Measurements from ENCODE around the gene KDELR1. TPM values are rescaled to one million over a fixed set of nuclear protein-coding genes. Genes with fewer than 3 reads are reported as not detected.

KDELR1 gene
- total and polyA plus RNA-seq, 9 of the 15 experiments (the other 6 are each of a cell fraction or from before 2014, with no cell fraction given): 6.1 to 165 (median 58.5) TPM

- TF ChIP-seq, protein P1, sequence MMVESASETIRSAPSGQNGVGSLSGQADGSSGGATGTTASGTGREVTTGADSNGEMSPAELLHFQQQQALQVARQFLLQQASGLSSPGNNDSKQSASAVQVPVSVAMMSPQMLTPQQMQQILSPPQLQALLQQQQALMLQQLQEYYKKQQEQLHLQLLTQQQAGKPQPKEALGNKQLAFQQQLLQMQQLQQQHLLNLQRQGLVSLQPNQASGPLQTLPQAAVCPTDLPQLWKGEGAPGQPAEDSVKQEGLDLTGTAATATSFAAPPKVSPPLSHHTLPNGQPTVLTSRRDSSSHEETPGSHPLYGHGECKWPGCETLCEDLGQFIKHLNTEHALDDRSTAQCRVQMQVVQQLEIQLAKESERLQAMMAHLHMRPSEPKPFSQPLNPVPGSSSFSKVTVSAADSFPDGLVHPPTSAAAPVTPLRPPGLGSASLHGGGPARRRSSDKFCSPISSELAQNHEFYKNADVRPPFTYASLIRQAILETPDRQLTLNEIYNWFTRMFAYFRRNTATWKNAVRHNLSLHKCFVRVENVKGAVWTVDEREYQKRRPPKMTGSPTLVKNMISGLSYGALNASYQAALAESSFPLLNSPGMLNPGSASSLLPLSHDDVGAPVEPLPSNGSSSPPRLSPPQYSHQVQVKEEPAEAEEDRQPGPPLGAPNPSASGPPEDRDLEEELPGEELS (CRISPR knock-in tag; IDR thresholded peaks at IDR 0.05; ENCODE audit: borderline replicate concordance): peak; percentile 89; the same call in 1 of the 2 replicates
- no peak for TF ChIP-seq HNRNPH1 (optimal IDR thresholded peaks at IDR 0.05; ENCODE audit: low read depth, low read length)
- TF ChIP-seq MAZ (CRISPR knock-in tag; conservative IDR thresholded peaks at IDR 0.05 in 1 of 2, IDR thresholded peaks at IDR 0.05 in 1 of 2): peak; percentile 90 to 97
- TF ChIP-seq FOXA3 (CRISPR knock-in tag; conservative IDR thresholded peaks at IDR 0.05 in 1 of 2, IDR thresholded peaks at IDR 0.05 in 1 of 2): 0 out of 4 replicates have a peak, but pooled peaks of 1 of the 2 experiments have one; percentile 52
- TF ChIP-seq ATF7 (IDR thresholded peaks at IDR 0.05): peak; percentile 49
- no peak for TF ChIP-seq CBX5 (IDR thresholded peaks at IDR 0.05; ENCODE audit: borderline replicate concordance, low read depth)
- no peak for TF ChIP-seq ZNF41 (CRISPR knock-in tag; conservative IDR thresholded peaks at IDR 0.05)
- TF ChIP-seq ZNF347 (CRISPR knock-in tag; IDR thresholded peaks at IDR 0.05; ENCODE audit: low read depth): no peak
- no peak for TF ChIP-seq JUND (IDR thresholded peaks at IDR 0.05; ENCODE audit: borderline replicate concordance, low read depth, low read length)
- TF ChIP-seq JUND (tag; IDR thresholded peaks at IDR 0.05; ENCODE audit: borderline replicate concordance, low read depth, low read length): no peak; the same call in 2 of the 3 replicates
- TF ChIP-seq NR1H2 (CRISPR knock-in tag; IDR thresholded peaks at IDR 0.05): 0 out of 2 replicates have a peak, but pooled peaks have one; percentile 54
- 0 out of 2 replicates have a peak, but pooled peaks have one; percentile 17 for TF ChIP-seq KLF6 (CRISPR knock-in tag; IDR thresholded peaks at IDR 0.05; ENCODE audit: borderline replicate concordance)
- TF ChIP-seq, protein P2, sequence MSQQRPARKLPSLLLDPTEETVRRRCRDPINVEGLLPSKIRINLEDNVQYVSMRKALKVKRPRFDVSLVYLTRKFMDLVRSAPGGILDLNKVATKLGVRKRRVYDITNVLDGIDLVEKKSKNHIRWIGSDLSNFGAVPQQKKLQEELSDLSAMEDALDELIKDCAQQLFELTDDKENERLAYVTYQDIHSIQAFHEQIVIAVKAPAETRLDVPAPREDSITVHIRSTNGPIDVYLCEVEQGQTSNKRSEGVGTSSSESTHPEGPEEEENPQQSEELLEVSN (IDR thresholded peaks at IDR 0.05; ENCODE audit: borderline replicate concordance in 1 of 2, extremely low read depth in 1 of 2, insufficient read depth in 1 of 2, insufficient read length in 1 of 2, low read depth in 1 of 2, low read length in 1 of 2, poor library complexity in 1 of 2, severe bottlenecking in 1 of 2): peak in 1 of 2 experiments; percentile 19
- TF ChIP-seq TOE1 (IDR thresholded peaks at IDR 0.05; ENCODE audit: borderline replicate concordance): 0 out of 2 replicates have a peak, but pooled peaks have one; percentile 49
- TF ChIP-seq TOE1 (CRISPR knock-in tag; IDR thresholded peaks at IDR 0.05; ENCODE audit: borderline replicate concordance, low read depth): no peak
- TF ChIP-seq ZNF445 (CRISPR knock-in tag; IDR thresholded peaks at IDR 0.05; ENCODE audit: low read depth): no peak
- no peak for TF ChIP-seq ELF2 (CRISPR knock-in tag; IDR thresholded peaks at IDR 0.05)
- no peak for TF ChIP-seq ZNF785 (CRISPR knock-in tag; IDR thresholded peaks at IDR 0.05)
- no peak for TF ChIP-seq ZNF324 (CRISPR knock-in tag; IDR thresholded peaks at IDR 0.05)
- no peak for TF ChIP-seq SREBF2 (CRISPR knock-in tag; IDR thresholded peaks at IDR 0.05)
These were observed 907 bp downstream of the KDELR1 start (continued) for GRCh38 chr19:48390188-48391099.

Measured in K562 (cell line).